ENCODE measurements around the gene DGKI.

GRCh38 chr7:137360087-137360679 is 486.6 kb downstream of the DGKI start:
- TF ChIP-seq POLR2AphosphoS5 (IDR thresholded peaks at IDR 0.05), result no peak
- no peak for TF ChIP-seq CTCF (IDR thresholded peaks at IDR 0.05 in 8 of 11, conservative IDR thresholded peaks at IDR 0.05 in 3 of 11)

Data from spleen (tissue), 7 donors.